ENCODE measurements around the gene OSBPL9.

Gene OSBPL9

GRCh38 chr1:51610637-51611036 is 6.3 kb upstream of the OSBPL9 start:
- no peak overlapping the region for H3K27ac ChIP-seq
- TF ChIP-seq CTCF (conservative IDR thresholded peaks at IDR 0.05): no peak

- no peak for TF ChIP-seq CTCF (conservative IDR thresholded peaks at IDR 0.05)
- H3K27ac ChIP-seq: no peak overlapping the region
These were observed 4.4 kb upstream of the OSBPL9 start for GRCh38 chr1:51612447-51612961.

- no peak for TF ChIP-seq CTCF (conservative IDR thresholded peaks at IDR 0.05)
- H3K27ac ChIP-seq: 0 out of 2 replicates have a peak overlapping the region, but pooled peaks have one; percentile 67
These were observed 1.1 kb upstream of the OSBPL9 start for GRCh38 chr1:51615780-51616291.

- TF ChIP-seq CTCF (conservative IDR thresholded peaks at IDR 0.05): no peak
- H3K27ac ChIP-seq: peak overlapping the region; percentile 67
These were observed 402 bp upstream of the OSBPL9 start for GRCh38 chr1:51616490-51616889.

GRCh38 chr1:51618715-51619114 is 1.8 kb downstream of the OSBPL9 start:
- TF ChIP-seq CTCF (conservative IDR thresholded peaks at IDR 0.05): no peak
- H3K27ac ChIP-seq: no peak overlapping the region

GRCh38 chr1:51620470-51620869 is 3.6 kb downstream of the OSBPL9 start:
- H3K27ac ChIP-seq: no peak overlapping the region
- TF ChIP-seq CTCF (conservative IDR thresholded peaks at IDR 0.05): no peak

- H3K27ac ChIP-seq: no peak overlapping the region
These were observed 4.3 kb downstream of the OSBPL9 start for GRCh38 chr1:51621161-51621560.

More at GRCh38 chr1:51621161-51621560, 4.3 kb downstream of the OSBPL9 start:
- no peak for TF ChIP-seq CTCF (conservative IDR thresholded peaks at IDR 0.05)
